Thyroid gland (tissue), 4 donors: ENCODE results near the gene NUP188. TPM values are rescaled to one million over a fixed set of nuclear protein-coding genes. Genes with fewer than 3 reads are reported as not detected.

Source experiments
- DNase-seq, 2 donors: peaks; one replicate each; pipeline ENCODE4 v3.0.0-alpha.2; 2019
- H3K27ac ChIP-seq, 3 donors: fragments of 200-600 bp; sonication (generic); 1 replicate in 2 of 3; 2 replicates in 1 of 3; pipeline ENCODE4 v1.5.1; 2016 to 2019; ENCODE audit warnings: mild to moderate bottlenecking in 1 of 3, moderate library complexity in 1 of 3
- H3K27me3 ChIP-seq: fragments of 200-600 bp; sonication (generic); one replicate; pipeline ENCODE4 v1.5.1; 2019
- H3K36me3 ChIP-seq, 2 donors: fragments of 200-600 bp; sonication (generic); one replicate each; pipeline ENCODE4 v1.5.1; 2016 to 2019
- H3K4me1 ChIP-seq, 2 donors: fragments of 200-600 bp; sonication (generic); one replicate each; pipeline ENCODE4 v1.5.1; 2017 to 2019
- H3K4me3 ChIP-seq, 3 donors: fragments of 200-600 bp; sonication (generic); replicated peaks in 1 of 3; 1 replicate in 2 of 3; 2 replicates in 1 of 3; pipeline ENCODE4 v1.5.1; 2016; ENCODE audit warnings: mild to moderate bottlenecking in 1 of 3
- H3K9me3 ChIP-seq: fragments of 200-600 bp; sonication (generic); one replicate; pipeline ENCODE4 v1.5.1; 2017
- POLR2A ChIP-seq, 2 donors: fragments of 450-650 bp; IDR thresholded peaks; one replicate each; pipeline ENCODE4 v1.6.1; 2017; ENCODE audit warnings: antibody characterized with exemption in 2 of 2, mild to moderate bottlenecking in 2 of 2, moderate library complexity in 1 of 2
- WGBS, 2 donors: methylation state at CpG; one replicate each; pipeline ENCODE4 v1.1.5; 2017; 5-methylcytosine and 5-hydroxymethylcytosine counted together
- intact Hi-C: fragments of 100-400 bp; cut with DNase I; formaldehyde crosslinking; loops from one replicate; pipeline ENCODE4 v1.15.1; 2023
- total RNA-seq, 4 donors: library from RNA; depleted of rRNA; stranded (reverse); fragments of >200 nt; gene quantifications; one replicate each; pipeline ENCODE4 v1.2.3, GENCODE V29; 2016
- TF ChIP-seq, protein P1 (sequence below), 6 experiments: fragments of 200-600 bp in 3 of 6; fragments of 450-650 bp in 3 of 6; sonication (generic) in 3 of 6; IDR thresholded peaks; one replicate each; pipeline ENCODE4 v1.5.1; 2016 to 2019; ENCODE audit warnings: antibody characterized with exemption in 6 of 6, mild to moderate bottlenecking in 2 of 6, inconsistent platforms in 1 of 6, moderate library complexity in 1 of 6

NUP188 gene
- total RNA-seq, 4 donors from 2014 or later = 27.1 to 78.2 (median 35.8) TPM

DNA sequence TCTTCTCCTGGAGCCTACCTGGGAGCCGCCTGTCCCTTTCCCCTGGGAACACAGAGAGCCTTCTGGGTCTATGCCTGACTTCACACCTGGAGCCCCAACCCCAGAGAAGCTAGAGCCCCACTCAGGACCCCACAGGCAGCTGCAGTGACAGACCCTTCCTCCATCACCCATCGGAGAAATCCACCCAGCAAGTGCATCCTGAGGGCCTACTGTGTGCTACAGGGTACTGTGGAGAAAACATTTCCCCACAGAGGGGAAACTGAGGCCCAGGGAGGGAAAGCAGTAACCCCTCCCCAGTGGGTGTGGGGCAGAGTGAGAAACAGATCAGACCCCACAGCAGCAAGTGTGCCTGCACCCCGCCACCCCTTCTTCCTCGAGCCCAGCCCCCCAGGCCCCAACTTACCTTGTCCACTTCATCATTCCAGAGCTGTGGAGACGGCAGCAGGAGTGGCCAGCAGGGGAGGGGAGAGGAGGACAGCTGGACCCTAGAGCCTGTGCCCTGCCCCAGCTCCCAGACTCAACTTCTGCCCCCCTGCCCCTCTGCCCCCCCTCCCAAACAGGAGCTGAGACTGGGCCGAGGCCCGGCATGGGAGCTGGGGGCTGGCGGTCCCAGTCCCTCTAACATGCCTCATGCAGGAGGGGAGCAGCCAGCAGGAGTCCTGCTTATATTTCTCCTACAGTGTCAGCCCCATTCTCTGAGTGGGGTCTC lies 62.9 kb downstream of the NUP188 start:
- Histone ChIP-seq H3K4me3 (no peak overlapping the region), H3K36me3 (peaks cover 32 to 36% of the 10 kb centered on the region in 2 donors), H3K27ac (no peak overlapping the region), H3K27me3 (no peaks in the 10 kb centered on the region), H3K4me1 (no peaks in the 10 kb centered on the region), H3K9me3 (no peaks in the 10 kb centered on the region)
- intact Hi-C loops = no loop called here
- TF ChIP-seq, protein P1, sequence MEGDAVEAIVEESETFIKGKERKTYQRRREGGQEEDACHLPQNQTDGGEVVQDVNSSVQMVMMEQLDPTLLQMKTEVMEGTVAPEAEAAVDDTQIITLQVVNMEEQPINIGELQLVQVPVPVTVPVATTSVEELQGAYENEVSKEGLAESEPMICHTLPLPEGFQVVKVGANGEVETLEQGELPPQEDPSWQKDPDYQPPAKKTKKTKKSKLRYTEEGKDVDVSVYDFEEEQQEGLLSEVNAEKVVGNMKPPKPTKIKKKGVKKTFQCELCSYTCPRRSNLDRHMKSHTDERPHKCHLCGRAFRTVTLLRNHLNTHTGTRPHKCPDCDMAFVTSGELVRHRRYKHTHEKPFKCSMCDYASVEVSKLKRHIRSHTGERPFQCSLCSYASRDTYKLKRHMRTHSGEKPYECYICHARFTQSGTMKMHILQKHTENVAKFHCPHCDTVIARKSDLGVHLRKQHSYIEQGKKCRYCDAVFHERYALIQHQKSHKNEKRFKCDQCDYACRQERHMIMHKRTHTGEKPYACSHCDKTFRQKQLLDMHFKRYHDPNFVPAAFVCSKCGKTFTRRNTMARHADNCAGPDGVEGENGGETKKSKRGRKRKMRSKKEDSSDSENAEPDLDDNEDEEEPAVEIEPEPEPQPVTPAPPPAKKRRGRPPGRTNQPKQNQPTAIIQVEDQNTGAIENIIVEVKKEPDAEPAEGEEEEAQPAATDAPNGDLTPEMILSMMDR (IDR thresholded peaks at IDR 0.05) = no peak
- no peak for TF ChIP-seq POLR2A (IDR thresholded peaks at IDR 0.05)
- 90 to 96% methylated on average over 4 of the region's 8 CpGs for WGBS, 2 donors
- no peak for DNase-seq

- no peak for DNase-seq
- intact Hi-C loops = no loop called here
- no peak overlapping the region for H3K27ac ChIP-seq
- TF ChIP-seq, protein P1 (IDR thresholded peaks at IDR 0.05) = no peak
- TF ChIP-seq POLR2A (IDR thresholded peaks at IDR 0.05) = no peak
- no peak overlapping the region for H3K4me3 ChIP-seq
- no peaks in the 10 kb centered on the region for H3K27me3 ChIP-seq
- no peaks in the 10 kb centered on the region for H3K9me3 ChIP-seq
- no peaks in the 10 kb centered on the region for H3K4me1 ChIP-seq
- peaks cover 25 to 36% of the 10 kb centered on the region in 2 donors for H3K36me3 ChIP-seq
- WGBS, 2 donors = 88 to 94% methylated on average over 19 of the region's 19 CpGs
Measured at GRCh38 chr9:129011170-129011569, 63.7 kb downstream of the NUP188 start.

DNA sequence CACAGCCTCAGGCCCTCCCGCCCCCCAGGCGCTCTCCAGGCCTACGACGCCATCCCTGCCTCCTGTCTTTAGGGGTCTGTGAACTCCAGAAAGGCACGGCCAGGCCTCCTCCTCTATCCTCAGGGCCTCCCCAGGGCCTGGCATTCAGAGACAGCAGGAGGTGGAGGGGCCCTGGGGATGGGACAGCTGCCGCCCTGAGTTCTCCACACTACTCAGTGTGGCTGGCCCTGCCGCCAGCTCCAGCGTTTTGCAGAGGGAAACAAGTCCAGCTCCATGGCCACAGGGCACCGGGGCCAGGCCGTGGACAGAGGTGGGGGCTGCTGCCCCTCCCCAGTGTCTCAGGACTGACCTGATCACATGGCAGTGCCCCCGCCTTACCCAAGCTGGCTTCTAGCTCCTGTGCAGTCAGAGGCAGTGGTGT lies 64.3 kb downstream of the NUP188 start:
- Histone ChIP-seq H3K9me3 (no peaks in the 10 kb centered on the region), H3K4me3 (no peak overlapping the region), H3K4me1 (no peaks in the 10 kb centered on the region), H3K27ac (no peak overlapping the region), H3K36me3 (peaks cover 23 to 36% of the 10 kb centered on the region in 2 donors), H3K27me3 (no peaks in the 10 kb centered on the region)
- TF ChIP-seq, protein P1 (IDR thresholded peaks at IDR 0.05) = no peak
- TF ChIP-seq POLR2A (IDR thresholded peaks at IDR 0.05) = no peak
- 96 to 98% methylated on average over 4 to 8 of the region's 11 CpGs for WGBS, 2 donors
- intact Hi-C loops = no loop called here
- DNase-seq = no peak

DNA sequence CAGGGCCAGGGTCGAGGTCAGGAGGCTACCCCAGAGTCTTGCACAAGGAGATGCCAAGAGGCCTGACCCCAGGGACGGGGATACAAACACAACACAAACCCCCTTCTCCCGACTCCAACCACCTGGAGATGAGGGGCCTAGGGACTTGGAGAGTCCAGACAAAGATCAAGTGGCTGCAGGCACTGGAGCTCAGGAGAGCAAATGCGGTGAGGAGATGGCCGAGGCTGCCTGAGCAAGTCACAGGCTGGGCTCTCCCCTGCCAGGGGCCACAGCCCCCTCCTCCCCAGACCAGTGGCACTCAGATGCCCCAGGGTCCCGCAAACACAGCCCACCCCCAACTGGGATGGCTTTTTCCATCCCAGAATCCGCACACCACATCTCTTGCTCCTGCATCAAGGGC lies 64.8 kb downstream of the NUP188 start:
- intact Hi-C loops = no loop called here
- no peak for TF ChIP-seq POLR2A (IDR thresholded peaks at IDR 0.05)
- TF ChIP-seq, protein P1 (IDR thresholded peaks at IDR 0.05) = no peak
- WGBS, 2 donors = 67 to 80% methylated on average over 6 to 7 of the region's 7 CpGs
- Histone ChIP-seq H3K27ac (no peak overlapping the region), H3K9me3 (no peaks in the 10 kb centered on the region), H3K27me3 (no peaks in the 10 kb centered on the region), H3K36me3 (peaks cover 23 to 36% of the 10 kb centered on the region in 2 donors), H3K4me3 (no peak overlapping the region), H3K4me1 (no peaks in the 10 kb centered on the region)
- DNase-seq = no peak

GRCh38 chr9:129012893-129013448 lies 65.5 kb downstream of the NUP188 start:
- intact Hi-C loops = no loop called here
- WGBS, 2 donors = 90% methylated on average over 15 to 16 of the region's 16 CpGs
- no peaks in the 10 kb centered on the region for H3K27me3 ChIP-seq
- H3K27ac ChIP-seq = no peak overlapping the region
- no peak for DNase-seq
- H3K4me1 ChIP-seq = no peaks in the 10 kb centered on the region
- no peak overlapping the region for H3K4me3 ChIP-seq
- H3K36me3 ChIP-seq = peaks cover 18 to 32% of the 10 kb centered on the region in 2 donors
- TF ChIP-seq, protein P1 (IDR thresholded peaks at IDR 0.05) = no peak
- TF ChIP-seq POLR2A (IDR thresholded peaks at IDR 0.05) = no peak
- H3K9me3 ChIP-seq = no peaks in the 10 kb centered on the region
